RKO (cell line): Measurements from ENCODE around the gene PSMD2.

Experiments
- DNase-seq: peaks from one replicate; pipeline ENCODE4 v3.0.0-alpha.2; 2016; ENCODE audit warnings: low spot score

The PSMD2 gene

DNA sequence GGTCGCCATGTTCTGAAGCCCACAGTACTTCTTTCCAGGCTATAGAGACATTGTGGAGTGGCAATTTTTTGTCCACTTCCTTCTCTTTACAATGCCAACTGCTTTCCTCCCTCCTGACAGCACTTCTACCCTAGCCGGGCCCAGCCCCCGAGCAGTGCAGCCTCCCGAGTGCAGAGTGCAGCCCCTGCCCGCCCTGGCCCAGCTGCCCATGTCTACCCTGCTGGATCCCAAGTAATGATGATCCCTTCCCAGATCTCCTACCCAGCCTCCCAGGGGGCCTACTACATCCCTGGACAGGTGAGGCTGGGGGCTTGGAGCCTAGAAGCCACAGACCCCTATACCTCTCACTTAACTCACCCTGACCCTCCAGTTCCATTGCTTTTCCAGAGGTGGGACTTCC is 18.2 kb downstream of the PSMD2 start:
- DNase-seq: no peak

DNA sequence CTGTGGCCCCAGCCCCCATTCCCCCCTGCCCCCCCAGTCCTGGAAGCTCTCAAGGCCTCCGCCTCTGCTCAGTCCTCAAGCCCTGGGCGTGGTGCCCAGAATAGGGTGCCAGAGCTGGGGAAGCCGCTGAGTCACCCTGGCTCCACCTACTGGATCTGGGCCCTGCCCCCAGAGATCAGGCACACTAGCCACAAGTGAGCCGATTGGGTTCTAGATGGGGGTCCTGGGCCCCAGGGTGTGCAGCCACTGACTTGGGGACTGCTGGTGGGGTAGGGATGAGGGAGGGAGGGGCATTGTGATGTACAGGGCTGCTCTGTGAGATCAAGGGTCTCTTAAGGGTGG is 21.0 kb downstream of the PSMD2 start:
- DNase-seq: peak; percentile 87

DNA sequence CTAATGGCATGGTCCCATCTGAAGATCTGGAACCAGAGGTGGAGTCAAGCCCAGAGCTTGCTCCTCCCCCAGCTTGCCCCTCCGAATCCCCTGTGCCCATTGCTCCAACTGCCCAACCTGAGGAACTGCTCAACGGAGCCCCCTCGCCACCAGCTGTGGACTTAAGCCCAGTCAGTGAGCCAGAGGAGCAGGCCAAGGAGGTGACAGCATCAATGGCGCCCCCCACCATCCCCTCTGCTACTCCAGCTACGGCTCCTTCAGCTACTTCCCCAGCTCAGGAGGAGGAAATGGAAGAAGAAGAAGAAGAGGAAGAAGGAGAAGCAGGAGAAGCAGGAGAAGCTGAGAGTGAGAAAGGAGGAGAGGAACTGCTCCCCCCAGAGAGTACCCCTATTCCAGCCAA is 22.6 kb downstream of the PSMD2 start:
- no peak for DNase-seq

DNA sequence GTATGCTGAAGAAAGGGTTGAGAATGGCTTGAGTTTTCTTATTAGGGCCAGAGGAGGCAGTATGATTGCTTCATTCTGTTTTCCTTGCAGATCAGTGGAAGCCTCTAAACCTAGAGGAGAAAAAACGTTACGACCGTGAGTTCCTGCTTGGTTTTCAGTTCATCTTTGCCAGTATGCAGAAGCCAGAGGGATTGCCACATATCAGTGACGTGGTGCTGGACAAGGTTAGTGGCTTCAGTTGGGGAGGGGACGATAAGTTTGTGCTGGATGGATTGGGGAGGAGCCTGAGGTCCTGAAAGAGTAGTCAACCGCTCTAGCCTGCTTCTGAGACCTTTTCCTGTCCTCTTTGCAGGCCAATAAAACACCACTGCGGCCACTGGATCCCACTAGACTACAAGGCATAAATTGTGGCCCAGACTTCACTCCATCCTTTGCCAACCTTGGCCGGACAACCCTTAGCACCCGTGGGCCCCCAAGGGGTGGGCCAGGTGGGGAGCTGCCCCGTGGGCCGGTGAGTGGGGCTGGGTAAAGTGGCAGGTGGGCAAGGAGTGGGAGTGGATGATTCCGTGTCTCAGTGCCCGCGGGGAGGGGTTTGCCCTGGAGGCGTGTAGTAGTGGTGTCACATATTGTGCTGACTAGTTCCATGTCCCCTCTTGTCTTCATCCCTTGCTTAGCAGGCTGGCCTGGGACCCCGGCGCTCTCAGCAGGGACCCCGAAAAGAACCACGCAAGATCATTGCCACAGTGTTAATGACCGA is 23.9 kb downstream of the PSMD2 start:
- no peak for DNase-seq

DNA sequence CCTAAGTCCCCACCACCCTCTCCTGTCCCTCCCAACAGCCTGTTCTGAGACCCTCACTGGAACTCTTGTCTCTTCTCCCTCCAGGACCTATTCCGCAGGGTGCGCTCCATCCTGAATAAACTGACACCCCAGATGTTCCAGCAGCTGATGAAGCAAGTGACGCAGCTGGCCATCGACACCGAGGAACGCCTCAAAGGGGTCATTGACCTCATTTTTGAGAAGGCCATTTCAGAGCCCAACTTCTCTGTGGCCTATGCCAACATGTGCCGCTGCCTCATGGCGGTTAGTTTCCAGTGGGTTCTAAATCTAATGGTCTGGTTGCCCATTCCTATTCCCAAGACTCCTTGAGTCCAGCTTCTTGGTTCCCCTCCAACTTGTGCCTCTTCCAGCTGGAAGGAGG is 24.7 kb downstream of the PSMD2 start:
- no peak for DNase-seq

DNA sequence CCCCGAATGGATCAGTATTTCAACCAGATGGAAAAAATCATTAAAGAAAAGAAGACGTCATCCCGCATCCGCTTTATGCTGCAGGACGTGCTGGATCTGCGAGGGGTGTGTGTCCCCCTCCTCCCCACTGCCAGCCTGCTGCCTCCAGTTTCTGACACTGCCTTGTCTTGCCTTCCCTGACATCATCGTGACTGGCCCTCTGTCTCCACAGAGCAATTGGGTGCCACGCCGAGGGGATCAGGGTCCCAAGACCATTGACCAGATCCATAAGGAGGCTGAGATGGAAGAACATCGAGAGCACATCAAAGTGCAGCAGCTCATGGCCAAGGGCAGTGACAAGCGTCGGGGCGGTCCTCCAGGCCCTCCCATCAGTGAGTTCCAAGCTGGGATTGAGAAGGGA is 26.2 kb downstream of the PSMD2 start:
- no peak for DNase-seq

DNA sequence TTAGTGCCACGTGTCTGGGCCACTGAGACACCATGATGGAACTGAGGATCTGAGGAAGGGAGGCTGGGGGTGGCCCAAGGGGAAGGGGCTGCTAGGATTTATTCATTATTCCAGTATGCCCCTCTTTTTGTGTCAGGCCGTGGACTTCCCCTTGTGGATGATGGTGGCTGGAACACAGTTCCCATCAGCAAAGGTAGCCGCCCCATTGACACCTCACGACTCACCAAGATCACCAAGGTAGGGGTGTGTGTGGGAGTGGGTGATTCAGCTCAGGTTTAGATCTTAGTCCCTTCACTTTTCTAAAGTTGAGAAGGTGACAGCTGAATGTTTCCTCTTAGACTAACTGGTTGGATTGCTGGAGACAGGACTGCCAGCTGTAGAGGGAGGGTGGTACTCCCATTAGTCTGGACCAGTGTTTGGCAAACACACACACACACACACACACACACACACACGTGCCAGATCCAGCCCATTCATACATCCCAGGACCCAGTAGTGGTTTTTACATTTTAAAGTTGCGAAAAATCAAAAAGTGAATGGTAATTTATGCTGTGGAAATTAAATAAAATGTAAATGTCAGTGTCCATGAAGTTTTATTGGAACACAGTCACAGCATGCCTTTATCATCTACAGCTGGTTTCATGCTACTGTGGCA is 26.8 kb downstream of the PSMD2 start:
- DNase-seq: no peak

DNA sequence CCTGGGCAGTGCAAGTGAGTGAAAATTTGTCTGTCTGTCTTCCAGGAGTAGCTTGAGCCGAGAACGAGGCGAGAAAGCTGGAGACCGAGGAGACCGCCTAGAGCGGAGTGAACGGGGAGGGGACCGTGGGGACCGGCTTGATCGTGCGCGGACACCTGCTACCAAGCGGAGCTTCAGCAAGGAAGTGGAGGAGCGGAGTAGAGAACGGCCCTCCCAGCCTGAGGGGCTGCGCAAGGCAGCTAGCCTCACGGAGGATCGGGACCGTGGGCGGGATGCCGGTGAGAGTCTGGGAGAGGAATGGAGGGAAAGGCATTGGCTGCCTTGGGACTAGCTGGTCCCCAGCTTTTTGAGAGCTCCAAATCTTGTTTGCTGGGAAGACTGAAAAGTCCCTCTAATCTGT is 28.1 kb downstream of the PSMD2 start:
- no peak for DNase-seq

DNA sequence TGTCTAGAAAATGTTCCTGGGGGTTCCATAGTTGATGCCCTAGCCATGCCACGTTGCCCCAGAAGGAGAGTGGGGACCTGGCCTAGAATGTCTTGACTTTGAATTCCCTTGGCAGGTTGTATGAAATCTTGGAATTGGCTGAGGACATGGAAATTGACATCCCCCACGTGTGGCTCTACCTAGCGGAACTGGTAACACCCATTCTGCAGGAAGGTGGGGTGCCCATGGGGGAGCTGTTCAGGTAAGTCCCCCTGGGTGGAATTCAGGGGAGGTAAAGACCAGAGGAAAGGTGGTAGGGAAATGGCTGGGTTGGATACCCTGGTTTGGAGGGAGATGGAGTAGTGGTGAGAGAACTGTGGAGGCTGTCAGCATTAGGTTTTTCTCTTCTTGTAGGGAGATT is 29.5 kb downstream of the PSMD2 start:
- DNase-seq: no peak

DNA sequence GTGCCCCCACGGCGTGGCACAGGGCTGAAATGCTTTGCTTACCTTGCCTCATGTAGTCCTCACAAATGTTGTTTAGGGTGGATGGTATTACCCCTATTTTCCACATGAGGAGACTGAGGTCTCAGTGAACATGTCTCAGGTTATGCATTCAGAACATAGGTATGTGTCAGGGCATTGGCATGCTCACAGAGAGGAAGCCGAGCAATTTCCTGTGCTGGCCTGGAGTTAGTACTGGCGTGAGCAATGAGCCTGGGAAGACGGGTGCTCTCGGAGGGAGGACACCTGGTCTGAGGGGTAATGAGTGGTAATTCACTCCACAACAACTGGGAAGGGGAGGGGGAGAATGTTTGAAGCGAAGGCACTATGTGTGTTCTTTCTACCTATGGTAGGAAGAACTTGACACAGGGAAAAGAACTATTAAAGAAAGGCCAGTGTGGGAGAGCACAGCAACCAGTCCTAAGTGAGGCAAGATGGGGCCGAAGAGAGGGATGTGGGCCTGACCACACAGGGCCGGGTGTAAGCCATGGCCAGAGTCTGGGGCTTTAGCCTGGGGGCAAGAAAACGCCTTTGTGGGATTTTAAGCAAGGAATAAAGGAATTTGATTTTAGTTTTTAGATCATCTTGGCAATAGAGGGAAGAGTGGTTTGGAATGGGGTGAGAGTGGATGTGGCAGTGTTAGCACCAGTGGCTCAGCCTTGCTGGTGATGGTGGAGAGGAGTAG is 33.5 kb downstream of the PSMD2 start:
- DNase-seq: peak; percentile 89

DNA sequence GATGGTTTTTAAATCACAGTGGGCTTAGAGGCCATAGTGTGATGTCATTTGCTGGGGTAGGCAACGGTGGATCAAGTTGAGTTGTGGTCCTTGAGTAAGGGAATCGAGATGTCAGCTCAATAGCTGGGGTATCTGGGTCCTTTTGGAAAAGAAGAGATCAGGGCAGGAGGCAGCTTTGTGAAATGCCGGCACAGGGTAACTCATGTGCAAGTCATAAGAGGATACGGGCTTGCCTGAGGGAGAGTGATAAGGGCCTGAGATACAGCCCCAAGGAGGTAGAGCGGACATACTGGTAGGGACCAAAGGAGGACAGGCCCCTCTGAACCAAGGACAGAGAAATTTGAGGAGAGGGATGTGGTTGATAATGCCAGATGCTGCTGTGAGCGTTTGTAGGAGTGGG is 34.1 kb downstream of the PSMD2 start:
- DNase-seq: no peak

DNA sequence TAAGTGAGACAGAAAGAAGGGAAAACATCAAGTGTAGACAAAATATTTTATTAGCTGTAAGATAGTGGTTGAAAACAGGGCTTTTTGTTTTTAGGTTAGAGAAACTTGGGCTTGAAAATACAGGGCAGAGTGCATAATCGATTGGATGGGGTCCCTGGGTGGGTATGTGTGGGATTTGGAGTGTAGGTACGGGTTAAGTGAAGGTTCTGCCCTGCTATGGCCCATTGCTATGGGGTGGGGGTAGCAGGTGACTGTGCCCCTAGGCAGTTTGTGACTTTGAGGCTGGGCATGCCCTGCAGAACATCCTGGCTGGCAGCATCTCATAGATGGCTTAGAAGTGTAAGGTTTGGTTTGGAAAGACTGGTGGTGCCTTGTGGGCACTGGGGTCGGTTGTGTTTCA is 34.7 kb downstream of the PSMD2 start:
- no peak for DNase-seq

DNA sequence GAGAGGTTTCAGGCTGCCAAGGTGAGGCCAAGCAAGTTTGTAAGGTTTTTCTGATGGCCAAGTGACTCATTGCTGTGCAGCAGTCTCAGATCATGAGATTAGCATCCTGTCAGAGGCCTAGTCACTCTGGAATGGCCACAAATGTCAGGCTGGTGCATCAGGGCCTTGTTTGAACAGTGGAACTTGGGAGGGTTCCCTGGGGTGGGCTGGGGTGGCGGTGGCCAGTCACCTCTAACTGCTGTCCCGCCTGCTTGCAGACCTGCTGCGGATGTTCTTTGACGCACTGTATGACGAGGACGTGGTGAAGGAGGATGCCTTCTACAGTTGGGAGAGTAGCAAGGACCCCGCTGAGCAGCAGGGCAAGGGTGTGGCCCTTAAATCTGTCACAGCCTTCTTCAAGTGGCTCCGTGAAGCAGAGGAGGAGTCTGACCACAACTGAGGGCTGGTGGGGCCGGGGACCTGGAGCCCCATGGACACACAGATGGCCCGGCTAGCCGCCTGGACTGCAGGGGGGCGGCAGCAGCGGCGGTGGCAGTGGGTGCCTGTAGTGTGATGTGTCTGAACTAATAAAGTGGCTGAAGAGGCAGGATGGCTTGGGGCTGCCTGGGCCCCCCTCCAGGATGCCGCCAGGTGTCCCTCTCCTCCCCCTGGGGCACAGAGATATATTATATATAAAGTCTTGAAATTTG is 35.6 kb downstream of the PSMD2 start:
- DNase-seq: peak; percentile 91

DNA sequence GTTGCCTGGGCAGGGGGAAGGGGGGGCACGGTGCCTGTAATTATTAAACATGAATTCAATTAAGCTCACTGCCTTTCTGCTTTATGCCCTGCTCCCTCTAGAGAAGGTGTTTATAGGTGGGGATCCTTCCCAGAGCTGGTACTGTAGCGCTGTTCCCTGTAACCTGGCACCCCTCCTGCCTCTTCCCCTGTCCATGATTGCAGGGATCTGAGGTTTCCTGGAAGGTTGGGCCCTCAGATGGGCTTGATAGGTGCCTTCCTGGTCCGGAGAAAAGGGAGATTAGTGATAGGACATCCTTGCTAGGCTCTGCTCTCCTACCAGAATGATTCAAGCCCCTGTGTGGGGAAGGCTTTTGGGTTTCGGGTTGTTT is 36.2 kb downstream of the PSMD2 start:
- no peak for DNase-seq

DNA sequence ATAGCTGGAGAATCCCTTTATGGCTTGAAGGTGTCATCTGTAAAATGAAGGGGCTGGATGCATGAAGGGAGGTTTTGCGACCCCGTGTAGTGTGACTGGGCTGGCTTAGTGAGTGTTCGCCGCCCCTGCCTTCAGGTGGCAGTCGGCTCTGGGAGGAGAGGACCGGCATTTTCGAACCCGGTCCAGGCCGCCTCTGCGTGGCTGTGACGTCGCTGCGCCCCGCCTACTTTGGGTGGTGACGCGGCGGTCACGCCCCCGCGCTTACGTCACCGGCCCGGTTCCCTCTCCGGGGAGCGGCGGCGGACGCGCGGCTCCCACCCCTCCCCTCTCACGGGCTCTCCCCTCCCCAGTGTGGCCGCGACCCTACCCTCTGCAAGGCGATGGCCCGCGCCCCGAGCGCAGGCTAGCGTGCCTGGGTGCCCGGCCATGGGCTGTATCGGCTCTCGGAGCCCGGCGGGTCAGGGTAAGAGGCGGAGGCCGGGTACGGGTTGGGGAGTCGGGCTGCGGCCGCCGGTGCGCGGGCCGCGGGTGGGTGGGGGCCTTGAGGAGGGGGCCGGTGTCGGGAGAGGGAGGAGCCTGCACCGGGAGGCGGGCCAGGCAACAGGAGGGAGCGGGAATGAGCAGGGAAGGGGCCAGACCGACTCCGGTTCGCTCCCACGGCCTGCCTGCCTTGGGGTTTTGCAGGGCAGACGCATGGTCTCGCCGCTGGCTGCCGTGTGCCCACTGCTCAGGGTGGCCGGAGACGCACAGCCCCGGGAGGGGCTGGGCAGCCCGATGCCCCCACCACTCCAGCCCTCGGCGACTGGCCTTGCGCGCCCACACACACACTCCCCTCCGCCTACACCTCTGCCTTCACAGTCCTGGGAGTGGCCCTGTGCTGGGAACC is 36.9 kb downstream of the PSMD2 start:
- peak; percentile 81 for DNase-seq

DNA sequence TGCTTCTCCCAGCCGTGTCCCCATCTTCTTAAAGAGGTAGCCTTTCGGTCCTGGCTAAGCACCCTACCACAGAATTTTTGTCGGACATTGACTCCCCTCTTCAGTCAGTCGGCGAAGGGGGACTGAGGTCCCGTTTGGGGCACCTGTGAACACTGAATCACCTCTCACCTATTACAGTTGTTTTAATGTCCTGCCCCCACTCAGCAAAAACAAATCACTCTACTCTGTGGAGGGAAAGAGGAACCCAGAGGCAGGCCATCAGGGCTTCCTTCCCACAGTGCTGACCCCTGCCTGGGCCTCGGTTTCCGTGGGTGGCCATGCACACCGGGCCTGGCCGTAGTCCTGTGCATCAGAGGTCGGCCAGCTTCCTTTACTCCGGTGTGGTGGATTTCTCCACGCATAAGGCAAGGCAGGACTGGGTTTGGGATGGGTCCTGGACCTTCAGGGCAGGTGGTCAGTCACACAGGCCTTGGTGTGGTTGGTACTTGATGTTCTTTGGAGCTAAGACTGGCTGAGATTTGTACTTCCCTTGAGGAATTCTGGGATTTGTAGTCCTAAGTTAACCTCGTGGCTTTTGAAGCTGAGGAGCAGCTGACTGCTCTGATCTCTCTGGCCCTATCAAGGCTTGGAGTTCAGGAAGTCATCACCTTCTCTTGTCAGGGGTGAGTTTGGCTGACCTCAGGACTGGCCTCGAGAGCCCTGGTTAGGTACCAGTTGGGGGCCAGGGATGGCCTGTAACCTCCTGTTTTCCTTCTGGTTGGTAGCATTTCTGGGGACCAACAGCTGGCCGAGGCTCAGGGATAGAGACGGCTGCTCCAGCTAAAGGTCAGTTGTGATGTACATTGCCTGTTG is 37.7 kb downstream of the PSMD2 start:
- peak; percentile 85 for DNase-seq

DNA sequence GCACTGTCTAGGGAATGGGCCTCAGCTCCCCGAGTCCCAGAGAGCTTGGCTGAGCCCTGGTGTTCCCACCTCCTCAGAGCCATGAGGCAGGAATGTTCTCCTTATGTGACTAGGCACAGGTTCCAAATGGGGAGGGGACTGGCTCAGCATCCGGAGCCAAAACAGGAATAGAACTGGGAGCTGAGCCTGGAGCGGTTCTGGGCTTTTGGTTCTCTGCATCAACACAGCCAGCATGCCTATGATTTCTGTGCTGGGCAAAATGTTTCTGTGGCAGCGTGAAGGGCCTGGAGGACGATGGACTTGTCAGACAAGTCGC is 38.3 kb downstream of the PSMD2 start, which contains the start of gene FAM131A:
FAM131A (plus strand) TSS at position 202 of the 316 bp plus-strand sequence; CDS start at position 233, 31 bp downstream.
- no peak for DNase-seq

DNA sequence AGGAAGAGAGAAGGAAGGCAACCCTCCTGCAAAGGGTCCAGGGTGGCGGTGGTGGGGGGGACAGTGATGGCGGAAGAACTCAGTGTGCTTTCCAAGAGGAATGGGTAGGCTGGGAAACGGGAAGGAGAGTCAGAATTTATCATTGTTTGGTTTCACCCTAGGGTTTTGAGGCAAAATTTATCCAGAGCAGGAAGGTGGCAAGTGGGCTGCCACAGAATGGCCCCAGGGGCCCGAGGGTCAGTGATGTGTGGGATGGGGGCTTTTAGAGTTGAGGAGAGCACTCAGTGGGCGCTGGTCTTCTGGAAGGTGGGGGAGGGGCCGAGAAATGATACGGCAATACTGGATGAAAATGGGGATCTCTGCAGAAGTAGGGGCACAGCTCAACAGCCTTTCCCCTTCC is 38.9 kb downstream of the PSMD2 start:
- DNase-seq: no peak

DNA sequence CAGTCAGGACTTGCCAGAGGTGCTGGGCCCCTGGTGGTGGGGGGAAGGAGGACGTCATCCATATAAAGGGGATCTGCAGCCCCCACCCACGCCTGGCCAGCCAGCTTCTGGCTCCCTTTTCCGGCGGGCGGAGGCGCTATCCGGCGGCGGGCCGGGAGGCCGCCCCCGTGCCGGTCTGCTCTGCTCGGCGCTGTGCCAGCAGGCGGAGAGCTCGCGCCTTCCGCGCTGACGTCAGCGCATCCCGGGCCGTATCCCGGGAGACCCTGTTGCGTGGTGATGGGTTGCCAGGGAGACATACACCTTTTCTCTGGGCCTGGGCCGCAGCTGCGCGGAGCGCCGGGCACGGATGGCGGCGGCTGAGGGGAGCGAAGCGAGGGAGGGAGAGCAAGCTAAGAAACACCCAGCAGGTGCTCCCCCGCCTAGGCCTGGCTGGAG is 39.5 kb downstream of the PSMD2 start:
- DNase-seq: no peak

DNA sequence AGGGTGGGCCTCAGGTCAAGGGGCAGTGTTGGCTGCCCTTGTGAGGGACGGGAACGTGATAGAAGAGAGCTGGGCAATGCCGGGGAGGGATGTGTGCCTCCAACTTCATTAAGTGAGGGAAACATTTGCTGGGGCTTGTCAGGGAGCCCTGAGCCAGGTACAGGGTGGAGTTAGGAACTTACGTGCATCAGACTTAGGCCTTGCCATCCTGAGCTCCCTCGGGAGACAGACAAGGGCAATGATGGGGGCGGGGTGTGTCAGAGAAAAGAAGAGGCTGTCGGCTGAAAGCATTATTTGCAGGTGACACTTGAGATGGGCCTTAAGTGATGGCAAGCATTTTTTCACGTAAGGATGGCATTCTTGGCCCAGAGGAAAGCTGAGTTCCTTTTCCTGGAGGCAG is 40.0 kb downstream of the PSMD2 start:
- no peak for DNase-seq
